Measurements from ENCODE around the gene CNOT6L.

Gene CNOT6L

DNA sequence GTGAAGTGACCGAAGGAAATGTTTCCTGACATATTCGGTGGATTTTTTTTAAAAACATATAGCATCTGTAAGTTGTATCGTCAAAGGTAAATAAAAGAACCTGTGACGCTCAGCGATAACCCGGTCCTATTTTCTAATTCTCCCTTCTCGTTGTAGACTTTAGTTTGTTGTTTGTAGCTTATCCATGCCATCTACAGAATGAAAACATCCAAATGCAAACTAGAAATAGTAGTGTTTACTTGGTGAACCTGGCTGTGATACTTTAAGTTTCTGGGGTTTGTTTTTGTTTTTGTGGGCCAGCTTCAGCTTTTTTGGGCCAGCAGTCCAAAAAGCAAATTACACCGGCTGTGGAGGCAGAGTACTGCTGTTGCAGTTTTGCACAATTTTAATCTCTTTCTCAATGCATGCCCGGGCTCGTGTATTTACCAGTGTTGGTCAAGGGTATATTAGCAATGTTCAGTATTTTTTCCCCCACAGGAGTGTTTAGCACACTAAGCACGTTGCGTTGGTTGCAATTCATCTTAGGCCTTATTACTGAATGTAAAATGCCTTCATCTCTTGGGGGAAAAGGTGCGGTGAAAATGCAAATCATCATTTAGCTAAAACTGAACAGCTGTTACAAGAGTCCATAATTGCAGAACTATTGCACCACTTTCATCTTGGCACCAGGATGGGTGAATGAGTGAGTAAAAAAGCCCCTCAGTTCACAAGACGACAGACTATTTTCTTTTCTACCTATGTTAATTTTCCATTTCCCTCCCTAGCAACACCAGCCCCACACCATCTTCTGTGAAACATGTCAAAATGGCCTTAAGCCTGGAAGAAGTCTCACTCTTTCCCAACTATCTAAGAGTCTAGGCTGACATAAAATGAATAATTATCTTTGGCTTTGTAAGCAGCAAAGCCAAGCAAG is 1.7 kb upstream of the CNOT6L start:
- DNase-seq = peak; percentile 38 to 67

DNA sequence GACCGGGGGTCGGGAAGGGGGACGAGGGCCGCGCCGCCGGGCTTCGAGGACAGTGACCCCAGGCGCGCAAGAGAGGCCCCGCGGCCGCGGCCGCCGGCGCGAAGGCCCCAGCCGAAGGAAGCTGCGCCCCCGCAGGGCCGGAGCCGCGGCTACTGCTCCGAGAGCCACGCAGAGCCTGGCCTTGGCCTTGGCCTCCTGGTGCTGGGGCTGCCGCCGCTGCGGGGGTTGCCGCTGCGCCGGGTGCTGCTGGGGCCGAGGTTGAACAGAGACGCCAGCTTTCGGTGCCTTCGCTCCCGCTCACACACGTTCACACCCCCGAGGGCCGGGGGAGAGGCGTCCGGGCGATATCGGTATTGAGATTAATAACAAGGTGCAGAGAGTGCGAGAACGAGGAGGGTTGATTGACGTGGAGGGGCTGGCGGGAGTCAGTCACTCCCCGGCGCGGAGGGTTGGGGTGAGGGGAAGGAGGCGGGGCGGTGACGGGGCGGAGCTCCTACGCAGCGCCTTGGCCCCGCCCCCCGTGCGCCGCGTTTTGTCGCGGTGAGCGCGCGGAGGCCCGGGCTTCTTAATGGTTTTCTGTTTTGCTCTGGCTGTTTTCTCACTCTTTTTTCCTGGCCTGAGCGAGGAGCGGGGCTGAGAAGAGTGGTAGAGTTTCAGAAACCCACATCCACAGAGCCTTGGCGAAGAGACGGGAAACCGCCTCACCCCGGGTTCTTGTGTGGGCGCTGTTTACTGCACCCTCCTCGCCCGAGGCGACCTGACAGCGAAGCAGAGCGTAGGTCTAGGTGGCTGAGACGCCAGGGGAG is 878 bp upstream of the CNOT6L start:
- peak; percentile 86 to 91 for DNase-seq

DNA sequence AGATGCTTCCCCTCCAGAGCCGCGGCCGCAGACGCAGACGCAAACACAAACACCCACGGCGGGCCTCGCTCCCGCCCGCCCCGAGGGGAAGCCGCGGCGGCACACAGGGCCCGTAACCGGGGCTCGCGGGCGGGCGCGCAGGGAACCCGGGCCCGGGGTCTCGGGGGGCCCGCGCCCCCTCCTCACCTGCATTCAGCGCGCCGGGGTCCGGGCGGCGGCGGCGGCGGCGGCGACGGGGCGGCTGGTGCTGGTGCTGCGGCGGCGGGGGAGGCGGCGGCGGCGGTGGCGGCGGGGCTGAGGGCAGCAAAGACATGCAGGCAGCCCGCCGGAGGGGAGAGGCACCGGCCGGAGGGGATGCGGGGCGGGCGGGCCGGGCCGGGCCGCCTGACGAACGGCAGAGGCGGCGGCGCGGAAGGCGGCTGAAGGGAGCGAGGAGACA is 255 bp upstream of the CNOT6L start:
- peak in 1 of 2 donors; percentile 94 for DNase-seq

DNA sequence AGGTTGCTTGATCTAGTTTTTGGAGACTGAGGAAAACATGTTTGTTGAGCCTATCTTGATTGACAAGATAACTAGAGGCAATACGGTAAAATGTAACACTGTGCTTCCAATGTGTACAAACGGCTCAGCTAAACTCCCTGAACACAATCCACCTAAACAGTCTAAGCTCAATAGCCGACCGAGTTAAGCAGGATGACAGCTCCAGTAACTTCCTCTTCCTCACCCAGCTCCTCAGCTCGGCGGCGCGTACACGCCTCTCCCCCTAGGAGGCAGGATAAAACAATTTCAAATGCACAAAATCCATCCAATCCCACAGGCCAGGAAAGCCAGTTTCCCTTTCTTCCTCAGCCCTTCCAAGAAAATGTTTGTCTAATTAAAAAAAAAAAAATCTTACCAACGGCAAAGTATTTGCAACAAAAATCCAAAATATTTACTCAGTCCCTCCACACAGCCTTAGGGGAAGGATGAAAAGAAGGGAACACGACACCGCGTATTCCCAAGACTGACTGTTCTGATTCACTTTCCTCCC is 1.0 kb downstream of the CNOT6L start:
- peak; percentile 74 to 82 for DNase-seq

DNA sequence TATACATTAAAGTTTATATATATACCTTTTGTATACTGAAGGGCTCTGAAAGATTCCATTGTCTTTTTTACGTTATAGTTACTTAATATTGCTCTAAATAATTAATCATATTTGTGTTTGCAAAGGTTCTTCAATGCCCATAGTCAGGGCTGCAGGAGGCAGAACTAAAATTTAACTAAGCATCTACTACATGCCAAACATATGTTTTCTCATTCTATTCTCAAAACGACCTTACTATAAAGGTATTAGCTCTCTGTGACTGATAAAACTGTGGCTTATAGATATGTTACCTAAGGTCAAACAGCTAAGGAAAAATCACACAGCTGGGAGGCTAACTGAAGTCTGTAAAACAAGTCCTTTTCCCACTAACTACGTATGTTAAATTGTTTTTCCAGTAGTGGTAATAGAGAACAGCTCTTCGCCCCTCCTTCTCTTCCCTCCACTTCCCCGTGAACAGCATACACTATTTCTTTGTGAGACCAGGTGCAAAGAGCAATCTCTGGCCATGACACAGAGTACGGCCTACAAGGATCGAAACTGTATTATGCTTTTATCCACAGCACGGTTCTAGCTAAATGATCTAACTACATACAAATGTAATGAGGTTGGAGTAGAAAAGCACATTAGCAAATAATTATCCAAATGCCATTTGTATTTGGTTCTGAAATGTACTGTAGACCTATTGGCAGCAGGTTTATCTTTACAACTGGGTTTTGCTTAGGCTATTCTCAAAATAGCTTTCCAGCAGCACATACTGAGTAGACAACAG is 1.7 kb downstream of the CNOT6L start:
- DNase-seq = no peak

DNA sequence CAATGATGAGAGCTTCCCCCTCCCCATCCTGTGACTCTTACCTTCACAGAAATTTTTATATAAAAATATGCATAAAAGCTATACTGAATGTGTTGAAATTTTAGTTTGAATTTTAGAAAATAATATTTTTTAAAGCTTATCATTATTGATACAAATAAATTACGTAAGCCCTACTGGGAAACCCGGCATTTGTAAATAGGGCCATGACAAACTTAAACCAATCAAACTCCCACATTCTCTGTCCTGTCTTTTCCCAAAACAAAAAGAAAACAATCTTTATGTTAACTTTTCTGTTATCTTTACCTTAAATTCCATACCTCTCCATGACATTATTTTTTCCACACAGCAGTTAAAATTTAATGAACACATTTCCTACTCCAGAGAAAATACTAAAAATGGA is 2.6 kb downstream of the CNOT6L start:
- no peak for DNase-seq

DNA sequence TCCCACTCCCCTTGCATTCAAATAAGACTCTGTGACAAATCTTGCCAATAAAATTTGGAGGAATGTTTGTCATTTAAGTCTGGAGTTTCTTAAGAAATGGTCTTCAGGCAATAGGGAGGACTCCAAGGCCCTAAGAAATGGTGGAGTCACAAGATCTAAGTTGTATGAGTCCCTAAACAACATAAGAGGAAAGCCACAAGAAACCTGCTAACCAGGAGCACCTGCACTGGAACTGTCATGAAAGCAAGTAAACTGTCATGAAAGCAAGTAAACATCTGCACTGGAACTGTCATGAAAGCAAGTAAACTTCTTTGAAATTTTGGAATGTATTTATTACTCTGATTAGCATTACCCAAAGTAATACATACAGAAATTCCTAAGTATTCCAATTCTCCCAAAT is 3.5 kb downstream of the CNOT6L start:
- no peak for DNase-seq

DNA sequence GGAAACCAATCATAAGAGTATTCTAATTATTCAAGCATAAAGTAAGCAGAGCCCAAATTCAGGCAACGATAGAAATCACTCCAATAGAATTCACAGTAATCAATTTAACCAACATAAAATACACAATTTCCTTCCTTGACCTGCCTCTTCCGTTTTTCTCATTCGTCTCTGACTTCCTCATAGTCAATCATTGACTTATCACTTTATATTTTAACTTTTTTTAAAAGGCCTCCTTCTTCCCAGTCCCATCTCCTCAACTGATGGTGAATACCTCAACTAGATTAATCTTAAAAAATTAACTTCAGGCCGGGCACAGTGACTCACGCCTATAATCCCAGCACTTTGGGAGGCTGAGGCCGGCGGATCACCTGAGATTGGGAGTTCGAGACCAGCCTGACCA is 13.3 kb downstream of the CNOT6L start:
- DNase-seq = no peak

DNA sequence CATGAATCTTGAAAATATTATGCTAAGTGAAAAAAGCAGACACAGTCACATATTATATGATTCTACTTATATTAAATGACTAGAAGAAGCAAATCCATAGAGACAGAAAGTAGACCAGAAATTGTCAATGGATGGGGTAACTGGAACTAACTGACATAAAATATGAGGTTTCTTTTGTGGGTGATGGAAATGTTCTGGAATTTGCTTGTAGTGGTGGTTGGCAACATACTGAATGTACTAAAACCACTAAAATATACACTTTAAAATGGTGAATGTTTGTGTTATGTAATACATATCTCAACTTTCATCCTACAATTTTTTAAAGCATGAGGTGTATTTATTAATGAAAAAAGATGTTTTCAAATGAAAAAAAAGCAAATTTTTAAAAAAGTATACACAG is 14.7 kb downstream of the CNOT6L start:
- DNase-seq = no peak

DNA sequence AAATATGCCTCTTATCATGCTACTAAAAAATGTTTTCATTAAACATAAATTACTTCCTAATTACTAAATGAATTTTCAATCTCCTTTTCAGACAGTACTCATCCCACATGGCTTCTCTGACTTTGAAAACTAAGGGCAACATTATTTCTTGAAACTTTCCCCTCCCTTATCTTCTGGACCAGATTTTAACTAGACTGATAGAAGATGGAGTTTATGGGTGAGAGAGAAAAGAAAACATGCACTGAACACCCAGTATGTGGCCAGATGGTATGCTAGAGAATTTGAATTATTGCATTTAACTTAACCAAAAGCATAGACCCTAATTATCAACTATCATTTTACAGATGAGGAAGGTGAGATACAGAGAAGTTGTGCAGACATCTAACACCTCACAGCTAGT is 16.8 kb downstream of the CNOT6L start:
- DNase-seq = no peak

DNA sequence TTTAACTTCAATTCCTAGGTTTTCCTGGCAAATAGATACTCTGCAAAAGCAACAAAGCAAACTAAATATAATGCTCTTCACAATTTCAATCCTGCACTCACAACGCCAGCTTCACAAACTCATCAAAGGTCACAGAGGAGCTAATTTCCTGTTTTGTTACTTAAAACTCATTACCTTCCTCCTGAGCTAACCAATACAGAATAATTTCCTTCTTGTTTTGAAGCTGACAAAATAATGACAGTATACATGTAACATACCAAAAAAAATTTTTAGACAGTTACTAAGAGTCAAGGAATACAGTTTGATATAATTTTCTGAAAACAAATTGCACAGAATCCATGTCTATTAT is 17.9 kb downstream of the CNOT6L start:
- peak; percentile 4 to 28 for DNase-seq

DNA sequence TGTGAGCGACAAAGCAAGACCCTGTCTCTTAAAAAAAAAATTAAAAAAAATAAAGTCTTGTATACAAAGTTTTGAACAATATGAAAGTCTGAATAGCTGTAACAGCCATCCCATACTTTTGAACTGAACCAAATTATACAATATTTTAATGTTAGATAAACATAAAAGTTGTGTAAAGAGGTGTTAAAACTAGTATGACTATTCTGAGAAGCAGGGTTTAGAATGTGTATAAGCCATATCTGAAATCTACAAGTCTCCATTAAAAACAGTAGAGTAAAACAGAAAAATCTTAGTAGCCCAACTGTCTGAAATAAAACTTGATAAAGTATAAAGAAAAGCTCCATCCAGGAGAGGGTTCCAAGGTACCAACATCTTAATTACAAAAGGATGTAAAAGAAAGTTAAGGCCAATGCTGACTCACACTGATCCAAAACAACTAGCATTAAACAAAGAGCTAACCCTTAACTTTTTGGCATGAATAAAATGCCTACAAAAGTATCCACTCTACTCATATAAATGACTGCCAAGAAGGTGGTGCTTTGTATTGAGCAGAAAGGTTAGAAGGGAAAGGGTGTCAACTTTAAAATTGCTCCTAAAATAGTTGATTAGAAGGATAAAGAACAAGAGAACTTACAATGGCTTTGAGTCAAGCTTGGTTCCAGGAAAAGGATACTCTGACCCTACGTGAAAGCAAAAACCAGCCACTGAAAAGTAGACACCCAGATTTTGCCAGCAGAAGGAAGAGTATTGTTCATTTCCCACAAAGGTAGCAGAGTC is 18.5 kb downstream of the CNOT6L start:
- DNase-seq = no peak

DNA sequence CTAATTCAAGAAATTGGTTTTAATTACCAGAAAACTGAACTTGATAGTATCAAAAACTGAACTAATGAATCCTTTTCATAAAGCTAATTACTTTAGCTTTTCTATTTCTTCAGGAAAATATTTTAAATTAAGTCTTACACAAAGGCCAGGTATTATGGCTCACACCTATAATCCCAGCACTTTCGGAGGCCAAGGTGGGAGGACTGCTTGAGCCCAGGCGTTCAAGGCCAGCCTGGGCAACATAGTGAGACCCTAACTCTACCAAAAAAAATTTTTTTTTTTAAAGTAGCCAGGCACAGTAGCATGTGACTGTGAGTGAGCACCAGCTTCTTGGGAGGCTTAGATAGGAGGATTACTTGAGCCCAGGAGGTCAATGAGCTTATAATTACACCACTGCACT is 19.1 kb downstream of the CNOT6L start:
- DNase-seq = no peak

DNA sequence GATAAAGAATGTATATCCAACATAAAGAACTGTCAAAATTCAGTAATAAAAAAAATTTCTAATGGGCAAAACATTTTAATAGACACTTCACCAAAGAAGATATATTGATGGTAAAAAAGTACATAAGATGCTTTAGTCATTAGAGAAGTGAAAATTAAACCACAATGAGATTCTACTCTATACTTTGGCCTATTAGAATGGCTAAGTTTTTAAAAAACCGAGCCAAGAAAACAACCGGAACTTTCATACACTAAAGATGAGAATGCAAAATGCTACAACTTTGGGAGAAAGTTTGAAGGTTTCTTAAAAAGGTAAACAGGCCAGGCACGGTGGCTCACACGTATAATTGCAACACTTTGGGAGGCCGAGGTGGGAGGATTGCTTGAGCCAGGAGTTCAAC is 20.8 kb downstream of the CNOT6L start:
- no peak for DNase-seq

DNA sequence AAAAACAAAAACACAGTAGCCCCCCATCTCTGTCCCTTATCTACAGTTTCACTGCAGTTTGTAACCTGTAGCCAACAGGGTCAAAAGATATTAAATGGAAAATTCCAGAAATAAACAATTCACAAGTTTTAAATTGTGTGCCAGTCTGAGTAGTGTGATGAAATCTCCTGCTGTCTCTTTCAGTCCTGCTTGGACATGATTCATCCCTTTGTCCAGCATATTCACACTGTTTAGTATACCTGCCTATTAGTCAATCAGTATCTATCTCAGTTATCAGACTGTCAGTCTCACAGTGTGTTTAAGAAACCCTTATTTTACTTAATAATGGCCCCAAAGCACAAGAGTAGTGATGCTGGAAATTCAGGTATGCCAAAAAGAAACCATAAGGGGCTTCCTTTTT is 21.9 kb downstream of the CNOT6L start:
- no peak for DNase-seq

DNA sequence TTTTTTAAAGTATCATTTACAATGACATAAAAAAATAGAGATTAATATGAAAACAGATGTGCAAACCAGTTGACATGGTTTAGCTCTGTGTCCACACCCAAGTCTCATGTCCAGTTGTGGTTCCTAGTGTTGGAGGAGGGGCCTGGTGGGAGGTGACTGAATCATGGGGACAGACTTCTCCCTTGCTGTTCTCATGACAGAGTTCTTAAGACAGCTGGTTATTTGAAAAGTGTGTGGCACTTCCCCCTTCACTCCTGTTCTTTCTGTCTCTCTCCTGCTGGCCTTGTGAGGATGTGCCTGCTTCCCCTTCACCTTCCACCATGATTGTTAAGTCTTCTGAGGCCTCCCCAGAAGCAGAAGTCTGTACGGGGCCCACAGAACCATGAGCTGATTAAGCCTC is 23.8 kb downstream of the CNOT6L start:
- DNase-seq = peak; percentile 62 to 64

DNA sequence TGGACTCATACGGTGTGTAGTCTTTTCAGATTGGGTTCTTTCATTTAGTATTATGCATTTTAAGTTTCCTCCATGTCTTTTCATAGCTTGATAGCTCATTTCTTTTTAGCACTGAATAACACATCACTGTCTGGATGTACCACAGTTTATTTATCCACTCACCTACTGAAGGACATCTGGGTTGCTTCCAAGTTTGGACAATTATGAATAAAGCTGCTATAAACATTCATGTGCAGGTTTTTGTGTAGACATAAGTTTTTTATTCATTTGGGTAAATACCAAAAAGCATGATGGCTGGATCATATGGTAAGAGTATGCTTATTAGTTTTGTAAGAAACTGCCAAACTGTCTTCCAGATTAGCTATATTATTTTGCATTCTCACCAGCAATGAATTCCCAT is 29.0 kb downstream of the CNOT6L start:
- no peak for DNase-seq

DNA sequence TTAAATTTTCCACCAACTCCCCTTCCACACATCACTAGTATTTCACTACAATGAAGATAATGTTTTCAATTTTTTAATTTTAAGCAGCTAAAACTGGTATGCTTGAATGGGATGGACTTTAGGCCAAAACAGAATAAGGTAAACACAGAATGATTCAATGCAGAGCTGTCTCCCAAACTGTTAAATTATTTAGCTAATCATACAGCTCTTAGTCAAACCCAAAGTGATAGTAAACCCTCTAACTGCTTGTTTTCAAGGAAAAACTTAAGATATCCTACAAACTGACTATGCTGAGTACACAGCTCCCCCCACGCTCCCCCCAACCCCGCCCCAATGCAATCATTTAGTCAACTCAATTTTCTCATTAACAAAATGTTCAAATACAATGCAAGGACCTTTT is 30.2 kb downstream of the CNOT6L start:
- DNase-seq = no peak

DNA sequence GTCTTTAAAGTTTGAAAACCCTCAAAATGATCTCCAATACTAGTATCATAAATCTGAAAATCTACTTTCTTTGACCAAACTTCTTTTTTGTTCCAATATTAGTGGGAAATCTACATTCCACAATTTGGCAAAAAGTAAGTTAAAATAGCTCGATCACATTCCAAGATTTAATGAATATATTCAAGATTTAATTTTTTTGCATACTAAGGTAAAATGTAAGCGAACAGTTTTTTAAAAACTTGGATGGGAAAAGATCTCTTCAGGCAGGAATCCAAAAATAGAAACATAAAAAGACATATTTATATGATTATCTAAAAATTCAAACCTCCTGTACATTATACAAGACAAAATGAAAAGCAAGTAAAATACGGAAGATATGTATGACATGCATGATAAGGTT is 31.2 kb downstream of the CNOT6L start:
- no peak for DNase-seq

DNA sequence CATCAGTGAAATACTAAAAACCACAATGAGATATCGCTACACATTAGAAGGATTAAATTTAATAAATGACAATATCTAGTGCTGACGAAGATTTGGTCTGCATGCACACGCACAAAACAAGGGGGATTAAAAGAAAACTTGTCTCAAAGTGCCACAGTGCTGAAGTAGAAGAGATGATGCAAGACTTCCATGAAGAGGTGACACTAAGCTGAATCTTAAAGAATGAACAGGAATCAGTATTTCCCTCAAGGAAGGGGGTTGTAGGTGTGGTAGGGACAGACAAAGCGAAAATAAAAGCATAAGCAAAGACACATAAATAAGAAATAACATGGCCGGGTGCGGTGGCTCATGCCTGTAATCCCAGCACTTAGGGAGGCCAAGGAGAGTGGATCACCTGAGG is 33.5 kb downstream of the CNOT6L start:
- DNase-seq = no peak

DNA sequence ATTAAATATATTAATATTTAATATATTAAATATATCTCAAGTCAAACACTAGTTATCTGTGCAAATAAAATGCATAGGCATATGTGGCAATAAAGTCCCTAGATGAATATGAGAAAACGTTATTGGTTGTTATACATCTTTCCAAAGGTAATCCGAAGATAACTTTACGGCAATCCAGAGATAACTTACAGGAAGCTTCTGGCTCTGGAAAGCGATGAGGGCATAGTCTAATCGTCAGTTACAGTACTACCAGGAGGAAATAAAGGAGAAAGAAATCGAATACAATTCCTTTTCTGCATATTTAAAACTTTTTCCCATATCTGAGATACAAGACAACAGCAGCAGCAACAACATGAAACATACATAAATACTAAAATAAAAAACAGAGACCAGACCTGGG is 35.3 kb downstream of the CNOT6L start:
- no peak for DNase-seq

All from inflammatory macrophage (primary cell).